ENCODE data around the gene TPCN2.
"Not testable (repeated sequence)": the region's sequence is repeated elsewhere in the genome, so short reads cannot be mapped to it uniquely, and the experiment has no call there.

TPCN2 gene

DNA sequence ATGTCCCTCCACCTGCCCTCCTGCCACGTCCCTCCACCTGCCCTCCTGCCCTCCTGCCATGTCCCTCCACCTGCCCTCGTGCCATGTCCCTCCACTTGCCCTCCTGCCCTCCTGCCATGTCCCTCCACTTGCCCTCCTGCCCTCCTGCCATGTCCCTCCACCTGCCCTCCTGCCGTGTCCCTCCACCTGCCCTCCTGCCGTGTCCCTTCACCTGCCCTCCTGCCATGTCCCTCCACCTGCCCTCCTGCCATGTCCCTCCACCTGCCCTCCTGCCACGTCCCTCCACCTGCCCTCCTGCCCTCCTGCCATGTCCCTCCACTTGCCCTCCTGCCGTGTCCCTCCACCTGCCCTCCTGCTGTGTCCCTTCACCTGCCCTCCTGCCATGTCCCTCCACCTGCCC lies 28.2 kb downstream of the TPCN2 start:
- DNase-seq: not testable (repeated sequence)

DNA sequence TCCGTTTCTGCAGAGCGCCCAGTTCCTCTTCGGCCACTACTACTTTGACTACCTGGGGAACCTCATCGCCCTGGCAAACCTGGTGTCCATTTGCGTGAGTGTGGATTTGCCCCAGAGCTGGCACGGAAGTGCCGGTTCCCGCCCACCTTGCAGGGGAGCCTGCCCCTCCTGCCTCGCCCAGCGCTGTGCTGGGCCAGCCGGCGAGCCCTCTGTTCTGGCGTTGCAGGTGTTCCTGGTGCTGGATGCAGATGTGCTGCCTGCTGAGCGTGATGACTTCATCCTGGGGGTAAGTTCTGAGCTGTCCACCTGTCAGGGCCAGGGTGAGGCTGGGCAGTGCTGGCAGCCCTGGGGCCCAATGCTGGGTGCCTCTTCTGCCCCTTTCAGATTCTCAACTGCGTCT lies 29.8 kb downstream of the TPCN2 start:
- no peak for DNase-seq

DNA sequence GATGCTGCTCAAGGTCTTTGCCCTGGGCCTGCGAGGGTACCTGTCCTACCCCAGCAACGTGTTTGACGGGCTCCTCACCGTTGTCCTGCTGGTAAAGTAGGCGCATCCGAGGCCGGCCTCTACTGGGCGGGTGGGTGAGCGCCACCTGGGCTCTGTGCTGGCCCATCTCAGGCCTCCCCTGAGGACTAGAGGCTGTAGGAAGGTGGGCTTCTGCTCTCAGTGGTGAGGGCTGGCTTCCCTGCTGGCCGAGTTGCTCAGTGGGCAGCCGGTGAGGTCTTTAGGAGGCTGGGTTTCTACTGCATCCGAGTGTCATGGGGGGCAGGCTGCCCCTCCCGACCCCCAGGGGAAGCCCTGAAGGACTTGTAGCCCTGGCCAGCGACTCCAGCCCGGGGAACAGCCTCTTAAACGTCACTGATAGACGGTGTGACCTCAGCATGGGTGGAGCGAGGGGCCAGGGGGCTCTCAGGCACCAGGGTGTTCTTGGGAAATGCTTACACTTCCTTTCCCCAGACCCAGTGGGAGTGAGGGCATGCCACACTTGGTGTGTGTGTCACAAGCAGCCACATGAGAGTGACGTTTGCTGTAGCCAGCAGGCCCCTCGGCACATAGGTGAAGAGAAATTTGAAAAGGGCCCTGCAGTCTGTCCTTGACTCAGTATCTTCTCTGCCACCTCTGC lies 30.3 kb downstream of the TPCN2 start:
- peak; percentile 79 for DNase-seq

DNA sequence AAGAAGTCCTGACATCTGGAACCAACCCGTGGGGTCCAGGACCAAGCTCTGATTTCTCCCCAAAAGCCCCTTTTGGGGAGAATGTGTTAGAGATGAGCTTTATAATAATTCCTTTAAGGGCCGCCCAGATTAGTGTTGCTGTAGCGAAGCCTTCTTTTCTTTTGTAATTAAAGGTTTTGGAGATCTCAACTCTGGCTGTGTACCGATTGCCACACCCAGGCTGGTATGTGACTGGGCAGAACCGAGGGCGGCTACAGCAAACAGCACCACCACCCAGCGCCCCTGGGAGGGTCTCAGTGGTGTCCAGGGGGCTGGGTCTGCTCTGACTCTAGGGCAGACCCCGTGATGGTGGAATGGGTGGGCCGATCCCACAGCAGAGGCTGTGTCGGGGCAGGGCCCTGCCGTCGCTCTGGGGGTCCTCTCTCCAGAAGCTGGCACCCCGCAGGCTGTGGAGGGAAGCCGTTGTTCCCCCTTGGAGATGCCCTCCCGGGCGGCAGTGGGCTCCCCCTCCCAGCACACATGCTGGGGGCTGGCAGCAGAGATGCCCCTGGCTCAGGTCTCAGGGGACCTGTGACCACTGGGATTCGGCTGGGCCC lies 31.0 kb downstream of the TPCN2 start:
- DNase-seq: no peak

DNA sequence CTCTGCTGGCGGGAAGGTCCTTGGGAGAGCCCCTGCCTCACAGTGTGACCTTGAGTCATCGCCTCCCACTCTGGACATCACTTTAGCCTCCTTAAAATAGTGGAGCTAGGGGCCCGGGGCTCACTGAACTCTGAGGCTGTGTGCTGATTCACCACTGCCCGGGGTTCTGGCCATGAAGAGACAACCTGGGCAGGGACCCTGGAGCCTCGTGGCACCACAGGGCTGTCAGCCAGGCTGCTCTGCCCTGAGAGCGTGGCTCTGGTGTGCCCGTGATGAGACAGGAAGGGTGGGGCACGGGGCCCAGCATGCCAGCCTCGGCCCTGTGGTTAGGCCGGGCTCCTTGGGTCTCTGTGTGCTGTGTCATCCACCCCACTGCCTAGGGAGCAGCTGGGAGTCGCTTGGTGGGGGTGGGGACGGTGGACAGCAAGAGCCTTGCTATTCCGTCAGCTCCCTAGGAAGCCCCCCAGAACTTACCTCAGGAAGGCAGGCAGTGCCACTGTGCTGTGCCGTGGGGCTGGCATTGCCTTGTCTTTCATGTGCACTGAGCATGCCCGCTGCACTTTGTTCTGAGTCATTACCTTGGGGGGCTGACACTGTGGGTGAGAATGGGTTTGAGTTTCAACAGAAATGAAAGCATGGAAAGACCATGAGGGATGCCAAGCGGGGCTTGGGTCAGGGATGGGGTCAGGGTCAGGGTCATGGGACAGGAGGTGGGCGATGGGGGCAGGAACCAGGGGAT lies 31.7 kb downstream of the TPCN2 start:
- DNase-seq: peak; percentile 75

DNA sequence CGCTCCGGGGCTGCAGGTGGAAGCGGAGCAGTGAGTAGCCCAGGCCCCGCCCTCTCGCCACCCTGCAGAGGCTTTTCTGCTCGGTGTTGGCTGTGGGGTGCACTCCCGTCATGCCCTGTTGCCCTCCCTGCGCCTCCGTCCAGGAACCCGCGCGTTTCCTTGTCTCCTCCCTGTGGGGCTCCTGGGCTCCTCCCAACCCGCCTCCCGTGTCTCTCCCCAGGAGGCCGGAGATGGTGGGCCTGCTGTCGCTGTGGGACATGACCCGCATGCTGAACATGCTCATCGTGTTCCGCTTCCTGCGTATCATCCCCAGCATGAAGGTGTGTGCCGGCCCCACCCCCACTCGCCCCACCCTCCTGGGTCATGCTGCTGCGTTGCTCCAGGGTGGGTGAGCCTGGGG lies 32.4 kb downstream of the TPCN2 start:
- DNase-seq: no peak

DNA sequence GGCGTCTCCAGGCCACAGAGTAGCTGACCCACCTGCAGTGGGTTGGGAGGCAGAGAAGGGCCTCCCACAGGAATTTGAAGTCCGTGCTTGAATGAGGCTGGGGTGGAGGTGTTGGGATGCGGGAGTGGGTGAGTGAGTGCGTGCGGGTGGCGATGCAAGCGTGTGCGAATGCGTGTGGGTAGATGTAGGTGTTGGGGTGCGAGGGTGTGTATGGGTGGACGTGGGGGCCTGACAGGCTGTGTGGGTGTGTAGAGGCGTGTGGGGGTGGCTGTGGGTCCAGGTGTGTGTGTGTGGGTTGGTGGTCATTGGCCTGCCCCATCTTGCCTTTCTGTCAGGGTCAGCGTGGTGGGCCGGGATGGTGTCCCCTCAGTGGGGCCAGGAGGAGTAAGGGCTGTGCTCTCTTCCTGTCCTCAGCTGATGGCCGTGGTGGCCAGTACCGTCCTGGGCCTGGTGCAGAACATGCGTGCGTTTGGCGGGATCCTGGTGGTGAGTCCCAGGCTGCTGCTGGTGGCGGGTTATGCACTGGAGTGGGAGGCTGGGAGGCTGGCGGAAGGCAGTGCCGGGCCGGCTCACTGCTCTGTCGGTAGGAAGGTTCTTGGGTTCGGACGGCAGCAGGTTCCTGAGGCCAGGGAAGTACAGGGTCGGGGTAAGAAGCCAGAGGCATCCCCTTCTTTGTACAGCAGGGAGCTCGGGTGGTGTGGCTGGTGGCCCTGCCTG lies 35.0 kb downstream of the TPCN2 start:
- DNase-seq: no peak

DNA sequence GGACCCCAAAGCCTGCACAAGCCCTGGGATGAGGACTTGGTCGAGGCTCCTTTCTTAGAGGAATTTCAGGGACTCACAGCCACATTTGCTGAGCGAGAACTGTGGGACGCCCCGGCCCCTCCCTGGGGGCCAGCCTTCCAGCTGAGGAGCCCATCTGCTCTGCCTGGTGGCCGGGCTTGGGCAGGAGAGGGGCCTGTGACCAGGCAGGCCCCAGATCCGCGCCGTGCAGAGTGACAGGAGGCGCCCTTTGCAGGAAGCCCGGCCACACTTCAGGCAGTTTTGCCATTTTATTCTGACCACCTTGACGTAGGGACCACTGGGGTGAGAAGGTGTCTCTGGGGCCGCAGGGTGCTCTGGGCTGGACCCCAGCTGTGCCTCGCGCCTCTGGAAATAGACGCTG lies 35.6 kb downstream of the TPCN2 start:
- DNase-seq: no peak

DNA sequence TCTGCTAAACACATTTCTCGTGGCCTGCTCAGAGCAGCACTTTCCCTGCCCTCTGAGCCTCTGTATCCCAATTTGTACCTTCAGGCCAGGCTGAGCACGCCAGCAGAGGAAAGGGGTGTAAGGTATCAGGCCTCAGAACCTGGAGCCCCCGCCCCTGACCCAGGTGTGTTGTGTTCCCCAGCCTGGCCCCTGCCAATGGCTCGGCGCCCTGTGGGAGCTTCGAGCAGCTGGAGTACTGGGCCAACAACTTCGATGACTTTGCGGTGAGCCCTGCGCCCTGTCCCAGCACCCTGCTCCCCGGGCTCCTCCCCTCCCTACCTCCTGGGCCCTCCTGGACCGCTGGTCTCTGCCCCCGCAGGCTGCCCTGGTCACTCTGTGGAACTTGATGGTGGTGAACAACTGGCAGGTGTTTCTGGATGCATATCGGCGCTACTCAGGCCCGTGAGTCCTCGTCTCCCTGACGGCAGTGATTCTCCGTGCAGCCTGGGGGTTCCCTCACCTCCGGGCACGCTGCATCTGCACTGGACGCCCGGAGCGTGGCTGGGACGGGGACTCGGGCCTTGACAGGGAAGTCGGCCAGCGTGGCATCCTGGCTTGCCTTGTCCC lies 36.9 kb downstream of the TPCN2 start:
- DNase-seq: no peak

DNA sequence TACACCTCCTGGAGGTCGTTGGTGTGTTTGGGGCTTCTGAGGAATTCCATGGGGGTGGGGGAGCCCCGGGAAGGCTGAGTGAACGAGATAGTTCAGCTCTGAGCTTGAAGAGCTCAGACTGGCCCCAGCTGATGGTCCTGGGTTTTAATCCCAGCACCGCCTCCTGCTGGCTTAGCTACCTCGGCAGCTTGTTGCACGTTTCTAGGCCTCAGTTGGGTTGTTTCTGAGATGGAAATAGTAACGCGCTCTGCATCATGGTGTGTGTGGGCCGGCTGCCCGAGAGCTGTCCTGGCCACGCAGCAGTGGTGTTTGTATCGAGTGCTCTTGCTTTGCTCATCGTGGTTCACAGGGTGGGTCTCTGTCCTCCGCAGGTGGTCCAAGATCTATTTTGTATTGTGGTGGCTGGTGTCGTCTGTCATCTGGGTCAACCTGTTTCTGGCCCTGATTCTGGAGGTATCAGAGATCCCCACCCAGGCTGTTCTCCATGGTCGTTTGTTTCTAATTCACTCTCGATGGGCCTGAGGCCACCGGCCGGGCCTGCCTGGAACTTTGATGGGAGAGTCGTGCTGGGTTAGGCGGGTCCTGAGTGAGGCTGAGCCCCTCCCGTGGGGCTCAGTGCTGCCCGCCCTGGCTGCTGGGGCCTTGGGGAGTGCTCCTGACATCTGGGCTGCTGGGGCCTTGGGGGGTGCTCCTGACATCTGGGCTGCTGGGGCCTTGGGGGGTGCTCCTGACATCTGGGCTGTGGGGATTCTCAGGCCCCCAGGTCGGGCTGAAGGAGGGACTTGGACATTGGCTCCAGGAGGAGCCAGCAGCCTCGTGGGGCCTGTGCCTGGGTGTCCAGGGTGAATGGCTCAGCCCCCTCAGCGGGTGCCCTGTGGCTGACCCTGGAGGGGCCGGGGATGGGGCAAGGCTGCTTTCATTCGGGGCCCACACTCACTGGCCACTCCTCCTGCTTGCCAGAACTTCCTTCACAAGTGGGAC lies 37.7 kb downstream of the TPCN2 start:
- no peak for DNase-seq

DNA sequence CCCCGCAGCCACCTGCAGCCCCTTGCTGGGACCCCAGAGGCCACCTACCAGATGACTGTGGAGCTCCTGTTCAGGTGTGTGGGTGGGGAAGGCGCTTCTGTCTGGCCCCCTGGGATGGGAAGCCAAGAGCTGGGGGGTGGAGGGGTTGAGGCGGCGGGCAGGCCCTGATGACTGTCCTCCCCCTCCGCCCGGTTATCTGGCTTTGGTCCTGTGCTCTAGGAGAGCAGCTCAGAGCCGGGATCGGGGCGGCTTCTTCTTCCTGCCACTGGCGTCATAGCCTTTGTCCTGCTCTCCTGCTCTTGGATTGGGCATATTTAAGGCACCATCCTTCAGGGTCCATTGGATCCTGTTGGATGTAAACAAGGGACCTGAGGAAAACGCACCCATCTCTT lies 38.4 kb downstream of the TPCN2 start:
- DNase-seq: no peak

DNA sequence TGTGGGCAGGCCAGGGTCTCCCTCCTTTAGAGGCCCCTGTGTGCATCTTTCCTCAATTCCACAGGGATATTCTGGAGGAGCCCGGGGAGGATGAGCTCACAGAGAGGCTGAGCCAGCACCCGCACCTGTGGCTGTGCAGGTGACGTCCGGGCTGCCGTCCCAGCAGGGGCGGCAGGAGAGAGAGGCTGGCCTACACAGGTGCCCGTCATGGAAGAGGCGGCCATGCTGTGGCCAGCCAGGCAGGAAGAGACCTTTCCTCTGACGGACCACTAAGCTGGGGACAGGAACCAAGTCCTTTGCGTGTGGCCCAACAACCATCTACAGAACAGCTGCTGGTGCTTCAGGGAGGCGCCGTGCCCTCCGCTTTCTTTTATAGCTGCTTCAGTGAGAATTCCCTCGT lies 39.1 kb downstream of the TPCN2 start:
- no peak for DNase-seq

DNA sequence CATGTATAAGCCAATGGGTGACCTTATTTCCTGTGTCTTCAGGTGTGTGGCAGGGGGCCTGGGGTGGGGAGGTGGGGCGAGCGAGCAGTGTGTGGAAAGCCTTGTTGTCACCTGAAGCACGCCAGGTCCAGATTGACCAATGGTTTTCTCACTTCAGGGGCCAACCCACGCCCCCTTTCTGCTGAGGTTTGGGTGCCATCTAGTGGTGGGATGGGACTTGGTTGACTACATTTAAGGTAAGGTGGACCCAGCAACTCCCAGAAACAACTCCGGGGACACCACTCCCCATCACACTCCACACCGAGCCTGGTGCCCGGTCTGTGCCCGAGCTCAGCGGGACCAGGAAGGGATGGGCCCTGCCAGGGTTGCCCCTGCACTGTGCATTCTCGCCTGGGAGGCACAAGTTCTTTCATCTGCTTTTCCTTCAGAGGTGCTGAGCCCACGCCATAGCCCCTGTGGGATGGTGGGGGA lies 40.0 kb downstream of the TPCN2 start:
- peak; percentile 48 for DNase-seq

DNA sequence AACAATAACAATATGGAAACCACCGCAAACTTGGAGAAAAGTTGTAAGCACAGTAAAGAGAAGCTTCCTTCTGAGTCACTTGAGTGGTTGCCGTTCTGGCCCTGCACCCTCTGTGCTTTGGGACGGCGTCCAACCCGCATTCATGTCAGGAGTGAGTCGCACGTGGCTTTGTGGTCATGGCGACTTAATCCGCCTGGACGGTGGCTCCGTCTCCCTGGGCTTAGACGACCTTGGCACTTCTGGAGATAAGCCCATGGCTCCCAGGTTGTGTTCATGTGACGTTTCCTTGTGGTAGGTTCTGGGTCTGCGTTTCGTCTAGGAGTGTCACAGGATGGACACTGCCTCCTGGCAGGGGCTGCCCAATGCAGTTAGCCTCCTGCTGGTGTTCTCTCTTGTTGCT lies 40.5 kb downstream of the TPCN2 start:
- DNase-seq: no peak

DNA sequence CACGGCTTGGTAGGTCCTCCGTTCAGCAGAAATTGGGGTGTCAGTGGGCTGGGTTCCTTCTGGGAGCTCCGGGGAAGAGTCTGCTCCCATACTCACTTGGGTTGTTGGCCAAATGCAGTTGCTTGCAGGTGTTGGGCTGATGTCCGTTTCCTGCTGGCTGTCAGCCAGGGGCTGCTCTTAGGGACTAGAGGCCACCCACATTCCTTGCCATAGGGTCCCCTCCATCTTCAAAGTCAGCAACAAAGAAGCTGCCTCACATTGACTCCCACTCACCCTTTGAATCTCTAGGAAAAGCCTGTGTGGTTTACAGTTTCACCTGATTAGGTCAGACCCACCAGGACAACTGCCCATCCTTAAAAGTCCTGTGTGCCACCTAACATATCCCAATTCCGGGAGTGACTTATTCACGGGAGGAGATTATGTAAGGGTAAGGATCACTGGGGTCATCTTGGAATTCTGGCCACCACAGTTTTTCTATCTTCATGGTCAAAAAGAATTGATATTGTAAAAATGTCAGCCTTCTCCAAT lies 43.0 kb downstream of the TPCN2 start:
- no peak for DNase-seq

DNA sequence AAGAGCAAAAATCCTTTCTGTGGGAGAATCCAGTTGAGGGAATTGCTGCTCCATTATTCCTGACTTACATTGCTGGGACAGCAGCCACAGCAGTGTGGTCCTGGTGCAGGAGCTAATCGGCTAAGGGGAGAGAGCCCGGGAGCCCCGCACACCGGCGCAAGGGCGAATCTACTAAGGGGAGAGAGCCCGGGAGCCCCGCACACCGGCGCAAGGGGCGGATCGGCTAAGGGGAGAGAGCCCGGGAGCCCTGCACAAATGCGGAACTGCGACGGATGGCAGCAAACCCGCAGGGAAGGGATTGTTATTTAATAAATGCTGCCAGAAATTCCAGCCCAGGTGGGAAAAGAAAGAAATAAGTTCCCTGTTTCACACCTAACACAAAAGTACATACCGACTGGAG lies 43.5 kb downstream of the TPCN2 start:
- DNase-seq: no peak

DNA sequence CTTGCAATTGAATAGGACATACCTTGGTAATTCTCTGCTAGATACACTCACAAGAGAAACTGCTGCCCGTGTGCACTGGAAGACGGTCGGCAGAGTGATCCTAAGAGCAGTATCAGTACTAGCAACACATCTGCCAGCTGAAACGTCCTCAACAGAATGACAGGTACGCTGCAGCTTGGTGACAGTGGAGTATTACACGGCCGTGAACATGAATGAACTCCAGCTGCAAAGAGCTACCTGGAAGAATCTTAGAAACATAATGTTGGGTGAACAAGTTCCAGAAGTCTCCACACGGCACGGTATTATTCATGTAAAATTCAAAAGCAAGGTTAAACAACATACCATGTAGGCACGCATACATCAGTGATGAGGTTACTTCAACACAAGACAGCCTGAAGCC lies 44.4 kb downstream of the TPCN2 start:
- no peak for DNase-seq

DNA sequence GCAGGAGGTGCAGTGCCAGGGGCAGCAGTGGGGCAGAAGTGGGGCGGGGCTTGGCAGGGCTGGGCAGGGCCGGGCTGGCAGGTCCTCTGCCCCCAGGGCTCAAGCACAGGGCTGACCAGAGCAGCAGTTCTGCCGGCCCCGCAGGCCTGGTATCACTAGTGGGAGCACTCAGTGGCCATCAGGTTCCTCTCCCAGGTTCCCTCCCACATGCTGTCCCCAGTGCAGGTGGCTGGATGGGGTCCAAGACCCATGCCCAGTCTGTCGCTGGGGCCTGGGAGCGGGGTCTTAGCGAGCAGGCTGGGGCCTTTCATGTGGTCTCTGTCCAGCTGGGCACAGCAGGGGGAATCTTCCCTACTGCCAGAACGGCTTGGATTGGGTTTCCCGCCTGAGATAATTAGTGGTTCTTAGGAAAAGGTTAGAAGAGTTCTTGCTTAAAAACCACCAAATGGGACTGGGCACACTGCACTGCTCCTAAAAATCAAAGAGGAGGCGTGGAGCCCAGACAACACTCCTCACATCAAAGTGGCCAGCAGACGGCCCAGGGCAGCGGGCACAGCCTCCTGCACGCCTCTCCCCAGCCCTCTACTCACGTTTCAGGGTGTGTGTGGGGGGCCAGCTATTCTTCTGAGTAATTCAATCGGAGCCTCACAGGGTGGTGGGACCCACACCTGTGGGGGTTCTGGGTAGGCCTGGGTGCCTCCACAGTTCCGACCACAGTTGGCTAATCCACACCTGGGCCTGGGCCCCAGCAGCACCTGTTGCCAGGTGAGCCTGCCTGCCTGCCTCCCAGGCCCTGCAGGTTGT lies 45.6 kb downstream of the TPCN2 start:
- DNase-seq: no peak

DNA sequence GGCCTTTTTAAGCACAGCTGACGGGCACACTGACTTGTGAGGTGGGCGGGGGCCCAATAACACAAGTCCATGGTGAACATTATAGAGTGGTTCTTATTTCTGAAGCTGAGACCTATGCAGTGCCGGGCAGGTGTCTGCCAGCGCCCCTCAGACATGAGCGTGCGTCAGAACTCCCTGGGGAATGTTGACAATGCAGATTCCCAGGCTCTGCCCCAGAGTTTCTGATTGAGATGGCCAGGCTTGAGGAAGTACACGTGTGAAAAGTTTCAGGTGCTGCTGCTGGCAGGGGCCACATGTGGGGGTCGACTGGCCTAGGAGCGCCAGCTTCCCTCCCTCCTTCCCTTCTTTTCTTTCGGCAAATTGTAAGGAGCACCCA lies 46.2 kb downstream of the TPCN2 start:
- no peak for DNase-seq

DNA sequence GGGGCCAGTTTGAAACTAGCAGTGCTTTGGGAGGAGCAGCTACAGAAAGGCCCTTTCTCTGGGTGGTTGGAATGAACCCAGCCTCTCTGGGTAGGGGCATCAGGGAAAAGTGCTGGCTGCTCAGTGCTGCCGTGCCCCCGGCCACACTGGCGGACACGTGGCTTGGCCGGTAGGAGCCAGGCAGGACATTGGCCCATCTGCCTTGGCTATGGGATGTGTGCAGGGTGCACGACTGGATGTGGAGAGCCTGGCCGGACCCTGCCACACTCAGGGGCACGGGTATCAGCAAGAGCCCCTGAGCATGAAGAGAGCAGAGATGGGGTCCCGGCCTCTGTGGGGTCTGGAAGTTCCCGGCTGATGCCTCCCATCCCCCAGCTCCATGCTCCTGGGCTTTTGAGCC lies 46.6 kb downstream of the TPCN2 start:
- no peak for DNase-seq

DNA sequence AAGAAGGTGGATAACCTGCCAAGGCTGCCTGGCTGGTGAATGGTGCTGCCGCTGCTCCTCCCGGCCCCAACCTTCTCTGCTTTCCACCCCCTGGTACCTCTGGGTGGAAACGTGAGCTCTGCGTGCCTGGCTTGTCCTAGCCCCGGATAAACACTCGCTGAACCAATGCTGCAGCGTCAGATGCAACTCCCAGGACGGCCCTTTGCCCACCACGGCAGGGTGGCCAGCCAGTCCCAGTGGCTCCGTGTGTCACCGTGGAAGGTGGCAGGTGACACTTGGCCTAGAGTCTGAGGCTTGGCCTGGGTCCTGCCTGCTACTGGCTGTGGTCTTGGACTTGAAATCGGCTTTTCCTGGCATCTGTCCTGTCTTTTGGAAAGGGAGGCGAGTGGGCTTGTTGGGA lies 47.7 kb downstream of the TPCN2 start:
- DNase-seq: no peak
